ENCODE measurements around the gene ATXN7L1.

The ATXN7L1 gene

DNA sequence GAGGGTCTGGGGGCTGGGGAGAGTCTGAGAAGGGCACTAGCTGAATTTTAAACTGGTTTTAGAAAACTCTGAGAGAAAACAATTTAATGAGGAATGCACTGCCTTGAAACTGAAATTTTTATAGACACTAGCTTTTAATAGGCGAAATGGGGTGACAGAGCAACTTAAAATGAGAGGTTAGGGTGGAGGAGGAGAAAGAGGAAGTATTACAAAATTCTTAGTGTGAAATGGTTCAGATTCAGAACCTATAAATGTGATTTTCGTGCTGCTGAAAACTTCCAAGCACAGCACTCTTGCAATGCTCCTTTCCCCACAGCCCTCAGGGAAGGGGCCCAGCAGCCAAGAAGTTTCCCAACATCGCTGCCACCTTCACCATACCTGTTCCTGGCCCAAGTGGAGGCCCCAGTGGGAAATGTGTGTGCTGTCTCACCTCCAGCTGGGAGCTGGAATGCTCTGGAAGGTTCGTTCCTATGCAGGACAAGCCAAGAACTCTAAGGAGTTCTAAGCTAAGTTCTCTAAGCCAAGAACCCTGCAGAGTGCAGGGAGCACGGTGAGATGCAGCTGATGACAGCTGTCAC lies 60.0 kb downstream of the ATXN7L1 start:
- Histone ChIP-seq H3K4me1 (ENCODE audit: insufficient read depth, insufficient read length) (no peaks in the 10 kb centered on the region), H3K9me3 (ENCODE audit: insufficient read depth, low read length) (no peaks in the 10 kb centered on the region), H3K9ac (ENCODE audit: insufficient read length, low read depth) (no peak overlapping the region), H3K36me3 (ENCODE audit: insufficient read depth, insufficient read length, low read length) (peaks cover 3% of the 10 kb centered on the region), H3K4me3 (ENCODE audit: insufficient read length, low read depth) (no peak overlapping the region), H3K27me3 (ENCODE audit: insufficient read depth, insufficient read length) (no peaks in the 10 kb centered on the region)
- no peak for DNase-seq (ENCODE audit: low read depth, low spot score)
- TF ChIP-seq YY1 (IDR thresholded peaks at IDR 0.05; ENCODE audit: insufficient read depth, insufficient read length) (no peak), SUZ12 (IDR thresholded peaks at IDR 0.05; ENCODE audit: extremely low read depth, insufficient read depth, insufficient read length) (no peak), ZNF274 (IDR thresholded peaks at IDR 0.05; ENCODE audit: low read depth, low read length) (no peak)

DNA sequence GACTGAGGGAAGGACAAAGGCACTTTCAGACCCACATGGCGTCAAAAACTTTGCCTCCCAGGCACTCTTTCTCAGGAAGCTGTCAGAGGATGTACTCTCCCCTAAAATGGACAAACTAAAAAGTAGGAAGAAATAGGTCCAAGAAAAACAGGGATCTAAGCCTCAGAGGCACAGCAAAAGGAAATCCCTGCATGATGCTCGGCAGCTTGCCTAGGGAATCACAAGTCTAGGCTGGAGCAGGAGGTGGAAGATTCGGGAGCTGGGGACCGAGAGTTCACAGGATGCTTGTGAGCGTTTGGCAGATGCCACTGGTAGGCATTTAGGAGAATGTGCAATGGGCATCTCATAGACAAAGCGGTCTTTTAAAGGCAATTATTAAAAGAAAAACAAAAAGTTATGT lies 60.8 kb downstream of the ATXN7L1 start:
- no peaks in the 10 kb centered on the region for H3K4me1 ChIP-seq (ENCODE audit: insufficient read depth, insufficient read length)
- peaks cover 3% of the 10 kb centered on the region for H3K36me3 ChIP-seq (ENCODE audit: insufficient read depth, insufficient read length, low read length)
- no peak for DNase-seq (ENCODE audit: low read depth, low spot score)
- no peak for TF ChIP-seq YY1 (IDR thresholded peaks at IDR 0.05; ENCODE audit: insufficient read depth, insufficient read length)
- TF ChIP-seq ZNF274 (IDR thresholded peaks at IDR 0.05; ENCODE audit: low read depth, low read length): no peak
- TF ChIP-seq SUZ12 (IDR thresholded peaks at IDR 0.05; ENCODE audit: extremely low read depth, insufficient read depth, insufficient read length): no peak
- H3K4me3 ChIP-seq (ENCODE audit: insufficient read length, low read depth): no peak overlapping the region
- H3K9ac ChIP-seq (ENCODE audit: insufficient read length, low read depth): no peak overlapping the region
- no peaks in the 10 kb centered on the region for H3K9me3 ChIP-seq (ENCODE audit: insufficient read depth, low read length)
- no peaks in the 10 kb centered on the region for H3K27me3 ChIP-seq (ENCODE audit: insufficient read depth, insufficient read length)

DNA sequence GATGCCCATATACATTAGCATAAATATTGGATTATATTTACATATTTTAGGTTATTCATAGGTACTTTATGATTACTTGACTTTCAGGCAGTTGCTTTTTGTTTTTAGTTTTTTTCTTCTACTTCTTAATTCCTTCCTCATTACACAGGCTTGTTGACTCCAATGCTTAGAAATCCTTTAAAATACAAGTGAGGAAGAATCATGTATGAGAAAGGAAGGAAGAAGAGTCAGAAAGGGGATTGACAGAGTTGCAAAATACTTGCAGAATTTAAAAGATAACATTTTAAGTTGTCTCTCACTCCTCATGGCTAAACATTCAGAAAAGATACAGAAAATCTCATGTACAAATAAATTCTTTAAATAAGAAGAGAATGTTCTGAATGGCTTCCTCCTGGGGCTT lies 61.9 kb downstream of the ATXN7L1 start:
- TF ChIP-seq SUZ12 (IDR thresholded peaks at IDR 0.05; ENCODE audit: extremely low read depth, insufficient read depth, insufficient read length): no peak
- TF ChIP-seq YY1 (IDR thresholded peaks at IDR 0.05; ENCODE audit: insufficient read depth, insufficient read length): no peak
- TF ChIP-seq ZNF274 (IDR thresholded peaks at IDR 0.05; ENCODE audit: low read depth, low read length): no peak
- H3K27me3 ChIP-seq (ENCODE audit: insufficient read depth, insufficient read length): no peaks in the 10 kb centered on the region
- no peak for DNase-seq (ENCODE audit: low read depth, low spot score)
- no peaks in the 10 kb centered on the region for H3K36me3 ChIP-seq (ENCODE audit: insufficient read depth, insufficient read length, low read length)
- no peak overlapping the region for H3K9ac ChIP-seq (ENCODE audit: insufficient read length, low read depth)
- H3K9me3 ChIP-seq (ENCODE audit: insufficient read depth, low read length): no peaks in the 10 kb centered on the region
- no peaks in the 10 kb centered on the region for H3K4me1 ChIP-seq (ENCODE audit: insufficient read depth, insufficient read length)
- H3K4me3 ChIP-seq (ENCODE audit: insufficient read length, low read depth): no peak overlapping the region

DNA sequence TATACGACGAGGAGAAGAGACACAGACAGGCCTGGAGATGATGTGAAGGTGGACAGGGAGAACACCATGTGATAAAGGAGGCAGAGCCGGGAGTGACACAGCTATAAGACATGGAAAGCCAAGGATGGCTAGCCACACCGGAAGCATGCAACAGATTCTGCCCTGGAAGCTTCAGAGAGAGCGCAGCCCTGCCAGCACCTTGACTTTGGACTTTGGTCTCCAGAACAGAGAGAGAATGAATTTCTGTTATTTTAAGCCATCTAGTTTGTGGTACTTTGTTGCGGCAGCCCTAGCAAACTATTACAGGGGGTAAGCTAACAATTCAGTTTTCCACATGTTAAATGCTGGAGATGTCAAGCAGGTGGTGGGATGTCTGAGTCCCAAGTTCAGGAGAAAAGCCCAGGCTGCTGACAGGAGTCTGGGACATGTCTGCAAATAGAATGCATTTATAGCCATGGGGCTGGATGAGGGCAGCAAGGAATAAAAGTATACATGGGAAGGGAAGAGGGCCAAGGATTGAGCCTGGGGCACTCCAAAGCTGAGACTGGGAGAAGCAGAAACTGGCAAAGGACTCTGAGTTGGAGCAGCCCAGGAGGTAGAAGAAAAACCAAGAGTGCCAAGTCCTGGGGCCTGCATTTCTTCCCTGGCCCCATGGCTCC lies 65.1 kb downstream of the ATXN7L1 start:
- TF ChIP-seq ZNF274 (IDR thresholded peaks at IDR 0.05; ENCODE audit: low read depth, low read length) (no peak), YY1 (IDR thresholded peaks at IDR 0.05; ENCODE audit: insufficient read depth, insufficient read length) (no peak), SUZ12 (IDR thresholded peaks at IDR 0.05; ENCODE audit: extremely low read depth, insufficient read depth, insufficient read length) (no peak)
- no peaks in the 10 kb centered on the region for H3K36me3 ChIP-seq (ENCODE audit: insufficient read depth, insufficient read length, low read length)
- no peaks in the 10 kb centered on the region for H3K4me1 ChIP-seq (ENCODE audit: insufficient read depth, insufficient read length)
- H3K4me3 ChIP-seq (ENCODE audit: insufficient read length, low read depth): no peak overlapping the region
- H3K9ac ChIP-seq (ENCODE audit: insufficient read length, low read depth): no peak overlapping the region
- no peaks in the 10 kb centered on the region for H3K27me3 ChIP-seq (ENCODE audit: insufficient read depth, insufficient read length)
- H3K9me3 ChIP-seq (ENCODE audit: insufficient read depth, low read length): no peaks in the 10 kb centered on the region
- no peak for DNase-seq (ENCODE audit: low read depth, low spot score)

DNA sequence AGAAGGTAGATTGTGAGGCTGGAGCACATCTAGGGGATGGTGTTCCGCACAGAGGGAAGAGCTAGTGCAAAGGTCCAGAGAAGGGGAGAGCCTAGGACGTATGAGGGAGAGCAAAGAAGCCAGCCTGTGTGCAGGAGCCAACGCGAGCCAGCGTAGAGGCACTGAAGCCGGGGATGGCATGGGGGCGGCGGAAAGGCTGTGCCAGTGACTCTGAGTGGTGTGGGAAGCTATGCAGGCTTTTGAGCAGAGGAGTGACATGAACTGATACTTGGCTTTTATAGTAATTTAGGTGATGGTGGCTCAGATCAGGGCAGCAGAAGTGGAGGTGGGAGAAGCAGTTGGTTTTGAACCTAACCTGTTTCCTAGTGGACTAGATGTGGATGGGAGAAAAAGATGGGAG lies 65.8 kb downstream of the ATXN7L1 start:
- Histone ChIP-seq H3K4me1 (ENCODE audit: insufficient read depth, insufficient read length) (no peaks in the 10 kb centered on the region), H3K4me3 (ENCODE audit: insufficient read length, low read depth) (no peak overlapping the region), H3K27me3 (ENCODE audit: insufficient read depth, insufficient read length) (no peaks in the 10 kb centered on the region), H3K36me3 (ENCODE audit: insufficient read depth, insufficient read length, low read length) (no peaks in the 10 kb centered on the region), H3K9me3 (ENCODE audit: insufficient read depth, low read length) (no peaks in the 10 kb centered on the region), H3K9ac (ENCODE audit: insufficient read length, low read depth) (no peak overlapping the region)
- no peak for DNase-seq (ENCODE audit: low read depth, low spot score)
- no peak for TF ChIP-seq ZNF274 (IDR thresholded peaks at IDR 0.05; ENCODE audit: low read depth, low read length)
- TF ChIP-seq YY1 (IDR thresholded peaks at IDR 0.05; ENCODE audit: insufficient read depth, insufficient read length): no peak
- TF ChIP-seq SUZ12 (IDR thresholded peaks at IDR 0.05; ENCODE audit: extremely low read depth, insufficient read depth, insufficient read length): no peak

DNA sequence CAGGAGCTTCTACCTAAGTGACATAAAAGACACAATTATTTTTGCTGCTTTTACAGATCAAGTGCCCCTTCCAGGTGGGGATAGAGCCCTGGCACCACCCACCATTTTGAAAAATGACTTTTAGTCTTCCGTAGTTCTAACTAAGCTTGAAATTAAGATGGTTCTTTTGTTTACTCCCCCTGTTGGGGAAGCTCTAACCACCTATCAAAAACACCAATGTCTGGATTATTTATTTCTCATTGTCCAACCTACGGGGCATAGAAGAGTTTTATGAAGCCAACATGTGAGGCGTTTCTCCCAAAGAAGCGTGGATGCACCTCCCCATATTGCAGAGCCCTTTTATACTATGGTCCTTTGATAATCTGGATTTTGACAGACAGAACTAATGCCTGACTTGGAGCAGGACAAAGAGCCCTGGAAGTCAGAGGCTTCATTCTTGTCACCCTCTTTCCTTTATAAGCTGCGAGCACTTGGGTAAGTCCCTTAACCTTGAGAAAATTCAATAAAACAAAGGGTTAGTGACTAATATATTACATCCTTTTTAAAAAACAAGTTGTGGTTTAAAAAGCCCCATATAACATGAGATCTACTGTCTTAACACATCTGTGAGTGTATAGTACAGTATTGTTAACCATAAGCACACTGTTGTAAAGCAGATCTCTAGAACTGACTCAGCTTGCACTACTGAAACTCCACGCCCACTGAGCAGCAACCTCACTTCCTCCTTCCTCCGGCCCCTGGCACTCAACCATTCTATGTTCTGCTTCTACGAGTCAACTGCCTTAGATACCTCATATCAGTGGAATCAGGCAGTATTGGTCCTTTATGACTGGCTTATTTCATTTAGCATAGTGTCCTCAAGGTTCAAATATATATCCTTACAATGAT lies 67.5 kb downstream of the ATXN7L1 start:
- no peak for DNase-seq (ENCODE audit: low read depth, low spot score)
- Histone ChIP-seq H3K4me1 (ENCODE audit: insufficient read depth, insufficient read length) (no peaks in the 10 kb centered on the region), H3K9ac (ENCODE audit: insufficient read length, low read depth) (no peak overlapping the region), H3K9me3 (ENCODE audit: insufficient read depth, low read length) (no peaks in the 10 kb centered on the region), H3K4me3 (ENCODE audit: insufficient read length, low read depth) (no peak overlapping the region), H3K27me3 (ENCODE audit: insufficient read depth, insufficient read length) (no peaks in the 10 kb centered on the region), H3K36me3 (ENCODE audit: insufficient read depth, insufficient read length, low read length) (no peaks in the 10 kb centered on the region)
- TF ChIP-seq YY1 (IDR thresholded peaks at IDR 0.05; ENCODE audit: insufficient read depth, insufficient read length) (no peak), SUZ12 (IDR thresholded peaks at IDR 0.05; ENCODE audit: extremely low read depth, insufficient read depth, insufficient read length) (no peak), ZNF274 (IDR thresholded peaks at IDR 0.05; ENCODE audit: low read depth, low read length) (no peak)

DNA sequence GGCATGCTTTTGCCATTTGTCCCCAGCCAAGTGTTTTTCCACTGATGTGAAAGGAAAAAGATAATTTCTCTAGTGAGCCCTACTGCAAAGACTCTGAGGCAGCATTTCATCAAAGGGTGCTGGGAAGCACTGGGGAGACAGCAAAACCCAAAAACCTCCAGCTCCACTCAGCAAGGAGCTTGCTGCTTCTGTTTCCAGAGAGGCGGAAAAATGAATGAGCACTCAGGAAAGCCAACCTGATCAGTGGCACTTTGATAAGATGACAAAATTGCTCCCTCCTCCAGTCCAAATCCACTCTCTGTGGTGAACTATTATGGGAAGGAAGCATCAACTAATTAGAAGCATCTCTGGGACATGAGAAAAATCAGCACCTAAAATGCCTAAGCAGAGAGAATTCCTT lies 68.2 kb downstream of the ATXN7L1 start:
- Histone ChIP-seq H3K36me3 (ENCODE audit: insufficient read depth, insufficient read length, low read length) (no peaks in the 10 kb centered on the region), H3K9me3 (ENCODE audit: insufficient read depth, low read length) (no peaks in the 10 kb centered on the region), H3K9ac (ENCODE audit: insufficient read length, low read depth) (no peak overlapping the region), H3K4me3 (ENCODE audit: insufficient read length, low read depth) (no peak overlapping the region), H3K27me3 (ENCODE audit: insufficient read depth, insufficient read length) (no peaks in the 10 kb centered on the region), H3K4me1 (ENCODE audit: insufficient read depth, insufficient read length) (no peaks in the 10 kb centered on the region)
- DNase-seq (ENCODE audit: low read depth, low spot score): no peak
- TF ChIP-seq SUZ12 (IDR thresholded peaks at IDR 0.05; ENCODE audit: extremely low read depth, insufficient read depth, insufficient read length) (no peak), YY1 (IDR thresholded peaks at IDR 0.05; ENCODE audit: insufficient read depth, insufficient read length) (no peak), ZNF274 (IDR thresholded peaks at IDR 0.05; ENCODE audit: low read depth, low read length) (no peak)
